ENCODE results near the gene RNF225. TPM values are rescaled to one million over a fixed set of nuclear protein-coding genes. Genes with fewer than 3 reads are reported as not detected.

Gene RNF225
- total RNA-seq, 2 experiments from 2014 or later: 0.32 TPM; not detected in 1

- H3K36me3 Mint-ChIP-seq (ENCODE audit: low read depth): peaks cover 6% of the 10 kb centered on the region
- H3K27ac Mint-ChIP-seq: no peak overlapping the region
- no peak overlapping the region for H3K4me3 Mint-ChIP-seq
- H3K9me3 Mint-ChIP-seq: no peaks in the 10 kb centered on the region
- H3K4me1 Mint-ChIP-seq (ENCODE audit: low read depth): peaks cover 17% of the 10 kb centered on the region
- intact Hi-C loops (cut with micrococcal nuclease): no loop called here
- H3K27me3 Mint-ChIP-seq (ENCODE audit: low read depth): peaks cover 4% of the 10 kb centered on the region
- CTCF ChIA-PET: no interaction called here
- DNase-seq: no peak
These were observed 40.9 kb upstream of the RNF225 start for GRCh38 chr19:58354478-58355030.

GRCh38 chr19:58355215-58355796 is 40.1 kb upstream of the RNF225 start:
- CTCF ChIA-PET: no interaction called here
- Mint-ChIP-seq H3K9me3 (no peaks in the 10 kb centered on the region), H3K4me1 (ENCODE audit: low read depth) (peaks cover 15% of the 10 kb centered on the region), H3K27me3 (ENCODE audit: low read depth) (peaks cover 2% of the 10 kb centered on the region), H3K4me3 (no peak overlapping the region), H3K36me3 (ENCODE audit: low read depth) (peaks cover 4% of the 10 kb centered on the region), H3K27ac (no peak overlapping the region)
- intact Hi-C loops (cut with micrococcal nuclease): no loop called here
- no peak for DNase-seq

GRCh38 chr19:58355908-58356765 is 39.3 kb upstream of the RNF225 start:
- Mint-ChIP-seq H3K9me3 (no peaks in the 10 kb centered on the region), H3K4me3 (peak overlapping the region; percentile 9), H3K27ac (no peak overlapping the region), H3K27me3 (ENCODE audit: low read depth) (peaks cover 2% of the 10 kb centered on the region), H3K36me3 (ENCODE audit: low read depth) (peaks cover 4% of the 10 kb centered on the region), H3K4me1 (ENCODE audit: low read depth) (peaks cover 15% of the 10 kb centered on the region)
- intact Hi-C loops (cut with micrococcal nuclease): no loop called here
- CTCF ChIA-PET: no interaction called here
- peak; percentile 32 for DNase-seq

- H3K27me3 Mint-ChIP-seq (ENCODE audit: low read depth): no peaks in the 10 kb centered on the region
- H3K9me3 Mint-ChIP-seq: no peaks in the 10 kb centered on the region
- intact Hi-C loops (cut with micrococcal nuclease): no loop called here
- H3K4me3 Mint-ChIP-seq: no peak overlapping the region
- H3K36me3 Mint-ChIP-seq (ENCODE audit: low read depth): peaks cover 2% of the 10 kb centered on the region
- no peak for DNase-seq
- H3K27ac Mint-ChIP-seq: no peak overlapping the region
- CTCF ChIA-PET: no interaction called here
- H3K4me1 Mint-ChIP-seq (ENCODE audit: low read depth): peaks cover 17% of the 10 kb centered on the region
These were observed 38.5 kb upstream of the RNF225 start for GRCh38 chr19:58356766-58357480.

GRCh38 chr19:58357481-58358145 is 37.8 kb upstream of the RNF225 start:
- Mint-ChIP-seq H3K4me3 (no peak overlapping the region), H3K27me3 (ENCODE audit: low read depth) (no peaks in the 10 kb centered on the region), H3K27ac (no peak overlapping the region), H3K4me1 (ENCODE audit: low read depth) (peaks cover 18% of the 10 kb centered on the region), H3K36me3 (ENCODE audit: low read depth) (no peaks in the 10 kb centered on the region), H3K9me3 (no peaks in the 10 kb centered on the region)
- DNase-seq: no peak
- intact Hi-C loops (cut with micrococcal nuclease): no loop called here
- CTCF ChIA-PET: no interaction called here

- Mint-ChIP-seq H3K36me3 (ENCODE audit: low read depth) (no peaks in the 10 kb centered on the region), H3K27me3 (ENCODE audit: low read depth) (no peaks in the 10 kb centered on the region), H3K9me3 (no peaks in the 10 kb centered on the region), H3K4me3 (peak overlapping the region; percentile 93), H3K27ac (peak overlapping the region; percentile 87), H3K4me1 (ENCODE audit: low read depth) (peaks cover 11% of the 10 kb centered on the region)
- intact Hi-C loops (cut with micrococcal nuclease): loop anchor here (1.0 to 5.0 kb wide), 8 partner anchors 15 to 179 kb away; partner anchors contain the start of genes ZNF132, ZNF274, ZNF584 and ZNF8
- CTCF ChIA-PET: no interaction called here
- DNase-seq: peak; percentile 42
These were observed 33.6 kb upstream of the RNF225 start for GRCh38 chr19:58361900-58362271.

GRCh38 chr19:58362272-58362994 is 33.0 kb upstream of the RNF225 start, which contains the start of gene ZNF497:
TSS of gene ZNF497 (minus strand) at chr19:58362751. CDS start at chr19:58357635, 5,116 bp downstream.
- Mint-ChIP-seq H3K27me3 (ENCODE audit: low read depth) (no peaks in the 10 kb centered on the region), H3K4me1 (ENCODE audit: low read depth) (peaks cover 8% of the 10 kb centered on the region), H3K27ac (peak within 1 kb of the TSS; percentile 87), H3K4me3 (peak within 1 kb of the TSS; percentile 93), H3K9me3 (no peaks in the 10 kb centered on the region), H3K36me3 (ENCODE audit: low read depth) (no peaks in the 10 kb centered on the region)
- peak; percentile 97 for DNase-seq
- intact Hi-C loops (cut with micrococcal nuclease): loop anchor here (1.0 to 5.0 kb wide), 8 partner anchors 15 to 179 kb away; partner anchors contain the start of genes ZNF132, ZNF274, ZNF584 and ZNF8
- CTCF ChIA-PET: interaction anchor here (0.7 kb wide), 2 partner anchors 11 to 180 kb away, joined by 3 to 6 read pairs; no protein-coding TSS in a partner anchor

GRCh38 chr19:58364146-58364545 is 31.3 kb upstream of the RNF225 start:
- no peaks in the 10 kb centered on the region for H3K27me3 Mint-ChIP-seq (ENCODE audit: low read depth)
- no peaks in the 10 kb centered on the region for H3K9me3 Mint-ChIP-seq
- no peak for DNase-seq
- no peak overlapping the region for H3K27ac Mint-ChIP-seq
- intact Hi-C loops (cut with micrococcal nuclease): loop anchor here (5.0 kb wide), 1 partner anchor 78 kb away; the partner anchor contains the start of gene ZNF132
- CTCF ChIA-PET: no interaction called here
- no peak overlapping the region for H3K4me3 Mint-ChIP-seq
- H3K36me3 Mint-ChIP-seq (ENCODE audit: low read depth): no peaks in the 10 kb centered on the region
- H3K4me1 Mint-ChIP-seq (ENCODE audit: low read depth): peaks cover 6% of the 10 kb centered on the region

- intact Hi-C loops (cut with micrococcal nuclease): no loop called here
- CTCF ChIA-PET: no interaction called here
- Mint-ChIP-seq H3K4me1 (ENCODE audit: low read depth) (peaks cover 6% of the 10 kb centered on the region), H3K27me3 (ENCODE audit: low read depth) (no peaks in the 10 kb centered on the region), H3K4me3 (no peak overlapping the region), H3K36me3 (ENCODE audit: low read depth) (no peaks in the 10 kb centered on the region), H3K27ac (no peak overlapping the region), H3K9me3 (no peaks in the 10 kb centered on the region)
- DNase-seq: no peak
These were observed 28.6 kb upstream of the RNF225 start for GRCh38 chr19:58366585-58367430.

GRCh38 chr19:58367698-58368454 is 27.6 kb upstream of the RNF225 start:
- Mint-ChIP-seq H3K27me3 (ENCODE audit: low read depth) (no peaks in the 10 kb centered on the region), H3K36me3 (ENCODE audit: low read depth) (no peaks in the 10 kb centered on the region), H3K4me3 (no peak overlapping the region), H3K27ac (no peak overlapping the region), H3K4me1 (ENCODE audit: low read depth) (peaks cover 1% of the 10 kb centered on the region), H3K9me3 (no peaks in the 10 kb centered on the region)
- DNase-seq: no peak
- CTCF ChIA-PET: interaction anchor here (0.6 kb wide), 1 partner anchor 76 kb away, joined by 3 read pairs; no protein-coding TSS in a partner anchor
- intact Hi-C loops (cut with micrococcal nuclease): no loop called here

All from activated naive CD4-positive, alpha-beta T cell treated with anti-CD3 and anti-CD28 coated beads for 36 hours (primary cell).